ENCODE measurements around the gene LRRN4CL. TPM values are rescaled to one million over a fixed set of nuclear protein-coding genes. Genes with fewer than 3 reads are reported as not detected.

Gene LRRN4CL
- total and polyA plus RNA-seq, 4 experiments from 2014 or later: 0.11 to 0.12 TPM; not detected in 2

DNA sequence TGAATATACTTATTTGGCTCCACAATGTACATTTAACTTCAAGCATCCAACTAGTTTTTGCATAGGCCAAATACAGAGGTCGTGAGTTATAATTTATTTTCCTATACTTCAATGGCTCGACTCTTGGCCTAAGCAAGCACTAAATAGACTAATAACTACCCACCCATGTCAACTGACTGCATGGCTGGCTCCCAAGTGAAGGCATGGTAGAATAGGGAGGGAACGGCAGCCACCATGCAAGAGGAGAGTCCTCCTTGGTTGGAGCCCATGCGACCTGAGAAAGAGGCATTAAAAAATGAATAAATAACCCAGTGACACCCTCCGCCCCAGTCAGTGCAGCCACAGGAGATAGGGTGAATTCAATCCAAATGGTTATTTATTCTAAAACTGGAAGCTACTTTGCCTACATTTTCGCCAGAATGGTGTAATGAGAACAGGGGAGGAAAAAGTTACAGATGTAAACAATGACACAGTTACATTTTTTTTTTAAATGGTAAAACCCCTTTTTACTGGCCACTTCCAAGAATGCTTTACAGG, 23.0 kb upstream of the LRRN4CL start:
- peak overlapping the region; percentile 23 for H3K27ac ChIP-seq (ENCODE audit: low read depth, low read length)
- ChIA-PET CTCF (ENCODE audit: partially characterized antibody) (interaction anchor here (1.0 to 1.5 kb wide), 2 partner anchors 15 to 48 kb away, joined by 3 read pairs; partner anchors contain the start of genes C11orf98 and HNRNPUL2), POLR2A (ENCODE audit: partially characterized antibody) (interaction anchor here (0.6 to 14.3 kb wide), 6 partner anchors 11 to 143 kb away, joined by 3 to 283 read pairs (median 4); partner anchors contain the start of genes HNRNPUL2, LBHD1, TAF6L and TTC9C)
- H3K36me3 ChIP-seq (ENCODE audit: insufficient read depth, low read length): peaks cover 46% of the 10 kb centered on the region
- no peak for DNase-seq
- H3K27me3 Mint-ChIP-seq: no peaks in the 10 kb centered on the region
- H3K4me3 ChIP-seq (ENCODE audit: low read length in 2 of 2): no peak overlapping the region
- peaks cover 28 to 67% (median 50%) of the 10 kb centered on the region in 4 donors for H3K4me1 Mint-ChIP-seq
- H3K27ac Mint-ChIP-seq: peak overlapping the region; percentile 60 to 89 (median 78)
- intact Hi-C loops (cut with micrococcal nuclease): no loop called here
- H3K9me3 ChIP-seq (ENCODE audit: control insufficient read depth in 1 of 2, low read length in 2 of 2): no peaks in the 10 kb centered on the region
- H3K27me3 ChIP-seq (ENCODE audit: insufficient read depth, low read length): no peaks in the 10 kb centered on the region
- H3K4me3 Mint-ChIP-seq: peak overlapping the region in 4 of 8 donors; percentile 13 to 71 (median 16)
- peaks cover 36 to 72% of the 10 kb centered on the region in 2 donors for H3K36me3 Mint-ChIP-seq
- no peaks in the 10 kb centered on the region for H3K9me3 Mint-ChIP-seq
- H3K4me1 ChIP-seq (ENCODE audit: insufficient read depth, low read length): peaks cover 55% of the 10 kb centered on the region

DNA sequence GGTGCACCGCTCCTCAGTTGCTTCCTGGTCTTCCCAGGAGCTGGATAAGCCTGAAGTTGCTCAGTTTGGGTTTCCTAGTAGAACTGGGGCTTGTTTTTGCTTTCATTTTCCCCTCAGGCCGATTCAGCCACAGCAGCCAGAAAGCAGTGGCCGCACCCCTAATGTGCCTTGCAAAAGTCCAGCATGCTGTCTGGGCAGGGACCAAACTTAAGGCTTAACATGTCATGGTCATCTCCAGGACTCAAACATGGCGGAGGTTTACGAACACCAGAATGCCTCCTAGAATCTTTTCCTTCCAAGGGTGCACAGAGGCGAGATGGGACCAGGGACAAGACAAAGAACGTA, 20.6 kb upstream of the LRRN4CL start:
- Histone ChIP-seq H3K27me3 (ENCODE audit: insufficient read depth, low read length) (no peaks in the 10 kb centered on the region), H3K9me3 (ENCODE audit: control insufficient read depth in 1 of 2, low read length in 2 of 2) (no peaks in the 10 kb centered on the region), H3K36me3 (ENCODE audit: insufficient read depth, low read length) (peaks cover 23% of the 10 kb centered on the region), H3K4me1 (ENCODE audit: insufficient read depth, low read length) (peaks cover 75% of the 10 kb centered on the region), H3K27ac (ENCODE audit: low read depth, low read length) (peak overlapping the region; percentile 97), H3K4me3 (ENCODE audit: low read length in 2 of 2) (peak overlapping the region; percentile 77 to 80)
- POLR2A ChIA-PET (ENCODE audit: partially characterized antibody): interaction anchor here (0.6 to 14.3 kb wide), 31 partner anchors 12 to 307 kb away, joined by 3 to 283 read pairs (median 11); partner anchors contain the start of genes B3GAT3, C11orf98, CSKMT and EEF1G
- Mint-ChIP-seq H3K9me3 (no peaks in the 10 kb centered on the region), H3K4me1 (peaks cover 35 to 78% (median 54%) of the 10 kb centered on the region in 4 donors), H3K27me3 (no peaks in the 10 kb centered on the region), H3K4me3 (peak overlapping the region; percentile 90 to 98 (median 94)), H3K27ac (peak overlapping the region; percentile 93 to 99 (median 99)), H3K36me3 (peaks cover 16 to 51% of the 10 kb centered on the region in 2 donors)
- no peak for DNase-seq
- CTCF ChIA-PET (ENCODE audit: partially characterized antibody): interaction anchor here (0.6 to 3.0 kb wide), 8 partner anchors 12 to 285 kb away, joined by 3 to 11 read pairs (median 3); partner anchors contain the start of genes SLC3A2, TAF6L, TMEM179B and TTC9C
- intact Hi-C loops (cut with micrococcal nuclease): no loop called here

DNA sequence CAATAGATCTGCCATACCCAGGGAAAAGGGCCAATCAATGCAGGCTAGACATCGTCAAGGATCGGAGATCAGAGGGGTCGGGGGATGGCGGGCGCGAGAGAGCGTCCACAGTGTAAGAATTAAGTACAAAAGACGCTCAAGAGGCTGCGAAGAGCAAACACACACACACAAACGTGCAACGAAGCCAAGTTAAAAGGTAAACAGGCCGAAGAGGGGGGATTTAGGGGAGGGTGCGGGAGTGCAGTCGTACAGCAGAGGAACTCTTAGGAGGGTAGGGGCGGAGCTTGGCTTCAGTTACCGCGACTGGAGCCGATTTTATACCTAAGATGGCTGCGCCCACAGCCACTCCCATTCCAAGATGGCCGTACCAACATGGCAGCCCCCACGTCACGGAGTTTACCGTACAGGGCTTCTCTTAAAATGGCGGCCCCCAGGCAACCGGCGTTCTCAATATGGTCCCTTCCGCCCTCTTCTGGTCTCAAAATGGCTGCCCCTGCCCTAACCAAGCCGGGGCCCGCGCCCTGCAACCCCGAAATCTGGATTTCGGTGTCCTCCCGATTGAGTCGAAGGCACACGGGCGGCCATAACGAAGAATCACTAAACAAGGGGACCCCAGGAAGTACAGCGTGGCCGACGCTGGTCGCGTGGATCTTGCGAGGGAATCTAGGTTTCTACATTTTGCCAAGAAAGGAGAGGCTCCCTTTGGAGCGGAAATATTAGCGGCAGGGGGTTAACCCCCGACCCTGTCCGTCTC, 20.1 kb upstream of the LRRN4CL start:
- Histone ChIP-seq H3K36me3 (ENCODE audit: insufficient read depth, low read length) (peaks cover 19% of the 10 kb centered on the region), H3K4me1 (ENCODE audit: insufficient read depth, low read length) (peaks cover 72% of the 10 kb centered on the region), H3K27ac (ENCODE audit: low read depth, low read length) (peak overlapping the region; percentile 97), H3K27me3 (ENCODE audit: insufficient read depth, low read length) (no peaks in the 10 kb centered on the region), H3K4me3 (ENCODE audit: low read length in 2 of 2) (peak overlapping the region; percentile 77 to 80), H3K9me3 (ENCODE audit: control insufficient read depth in 1 of 2, low read length in 2 of 2) (no peaks in the 10 kb centered on the region)
- Mint-ChIP-seq H3K9me3 (no peaks in the 10 kb centered on the region), H3K4me3 (peak overlapping the region; percentile 90 to 98 (median 94)), H3K36me3 (peaks cover 13 to 47% of the 10 kb centered on the region in 2 donors), H3K4me1 (peaks cover 35 to 73% (median 54%) of the 10 kb centered on the region in 4 donors), H3K27me3 (no peaks in the 10 kb centered on the region), H3K27ac (peak overlapping the region; percentile 93 to 99 (median 99))
- peak; percentile 97 to 99 (median 97) for DNase-seq
- POLR2A ChIA-PET (ENCODE audit: partially characterized antibody): interaction anchor here (0.6 to 14.3 kb wide), 40 partner anchors 8 to 307 kb away, joined by 3 to 283 read pairs (median 6); partner anchors contain the start of genes B3GAT3, C11orf98, CSKMT and EEF1G
- CTCF ChIA-PET (ENCODE audit: partially characterized antibody): interaction anchor here (0.6 to 3.0 kb wide), 11 partner anchors 11 to 285 kb away, joined by 3 to 11 read pairs (median 3); partner anchors contain the start of genes C11orf98, CSKMT, HNRNPUL2 and SLC3A2
- intact Hi-C loops (cut with micrococcal nuclease): loop anchor here (1.0 to 2.0 kb wide), 11 partner anchors 18 to 147 kb away; partner anchors contain the start of genes C11orf98, CSKMT, GANAB and HNRNPUL2

DNA sequence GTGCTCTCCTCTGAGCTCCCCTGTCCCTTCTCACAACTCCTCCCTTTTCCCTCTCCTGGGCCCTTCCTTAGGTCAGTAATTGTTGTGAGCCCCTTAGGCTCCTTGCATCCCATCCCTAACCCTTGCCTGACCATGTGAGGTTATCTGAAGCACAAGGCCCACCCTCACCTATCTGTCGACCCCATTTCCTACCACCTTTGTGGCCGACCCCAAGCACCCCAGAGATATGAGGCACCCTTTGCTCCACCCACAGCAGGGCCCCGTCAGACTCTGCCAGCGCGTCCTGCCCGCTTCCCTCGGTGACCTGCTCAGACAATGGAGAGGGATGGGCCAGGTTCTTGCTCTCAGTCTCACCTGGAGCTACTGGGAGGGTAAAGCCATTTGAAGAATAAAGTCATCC, 19.5 kb upstream of the LRRN4CL start:
- ChIA-PET CTCF (ENCODE audit: partially characterized antibody) (interaction anchor here (0.6 to 3.0 kb wide), 6 partner anchors 15 to 284 kb away, joined by 3 to 11 read pairs (median 4); partner anchors contain the start of genes C11orf98, CSKMT, HNRNPUL2 and SLC3A2), POLR2A (ENCODE audit: partially characterized antibody) (interaction anchor here (0.7 to 14.3 kb wide), 39 partner anchors 8 to 306 kb away, joined by 3 to 283 read pairs (median 7); partner anchors contain the start of genes B3GAT3, C11orf98, CSKMT and EEF1G)
- Mint-ChIP-seq H3K27me3 (no peaks in the 10 kb centered on the region), H3K9me3 (no peaks in the 10 kb centered on the region), H3K4me1 (peaks cover 33 to 68% (median 52%) of the 10 kb centered on the region in 4 donors), H3K36me3 (peaks cover 9 to 41% of the 10 kb centered on the region in 2 donors), H3K27ac (peak overlapping the region; percentile 93 to 99 (median 99)), H3K4me3 (peak overlapping the region; percentile 90 to 98 (median 94))
- peaks cover 14% of the 10 kb centered on the region for H3K36me3 ChIP-seq (ENCODE audit: insufficient read depth, low read length)
- intact Hi-C loops (cut with micrococcal nuclease): loop anchor here (1.0 to 2.0 kb wide), 11 partner anchors 19 to 148 kb away; partner anchors contain the start of genes C11orf98, CSKMT, GANAB and HNRNPUL2
- H3K9me3 ChIP-seq (ENCODE audit: control insufficient read depth in 1 of 2, low read length in 2 of 2): no peaks in the 10 kb centered on the region
- peak overlapping the region; percentile 97 for H3K27ac ChIP-seq (ENCODE audit: low read depth, low read length)
- no peaks in the 10 kb centered on the region for H3K27me3 ChIP-seq (ENCODE audit: insufficient read depth, low read length)
- peak in 1 of 5 donors; percentile 58 for DNase-seq
- H3K4me3 ChIP-seq (ENCODE audit: low read length in 2 of 2): peak overlapping the region; percentile 70 to 77
- H3K4me1 ChIP-seq (ENCODE audit: insufficient read depth, low read length): peaks cover 67% of the 10 kb centered on the region

DNA sequence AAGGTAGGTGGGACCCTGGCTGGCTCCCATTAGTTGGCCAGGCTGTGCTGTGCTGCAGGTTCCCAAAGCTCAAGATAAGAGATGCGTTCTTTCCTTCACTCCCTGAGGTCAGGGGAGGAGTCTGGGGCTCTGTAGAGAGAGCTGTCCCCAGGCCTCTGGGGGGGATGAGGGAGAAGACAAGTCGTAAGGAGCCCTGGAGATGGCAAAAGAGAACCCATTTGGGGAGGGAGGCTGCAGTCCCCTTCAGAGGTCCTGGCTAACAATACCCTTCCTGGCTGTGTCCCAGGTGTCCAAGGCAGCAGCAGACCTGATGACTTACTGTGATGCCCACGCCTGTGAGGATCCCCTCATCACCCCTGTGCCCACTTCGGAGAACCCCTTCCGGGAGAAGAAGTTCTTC, 19.1 kb upstream of the LRRN4CL start:
- ChIA-PET CTCF (ENCODE audit: partially characterized antibody) (interaction anchor here (0.9 to 1.7 kb wide), 3 partner anchors 19 to 284 kb away, joined by 3 to 4 read pairs (median 4); partner anchors contain the start of genes C11orf98, CSKMT and HNRNPUL2), POLR2A (ENCODE audit: partially characterized antibody) (interaction anchor here (0.9 to 14.3 kb wide), 33 partner anchors 7 to 173 kb away, joined by 3 to 283 read pairs (median 11); partner anchors contain the start of genes B3GAT3, C11orf98, CSKMT and EML3)
- DNase-seq: no peak
- peak overlapping the region; percentile 97 for H3K27ac ChIP-seq (ENCODE audit: low read depth, low read length)
- H3K9me3 ChIP-seq (ENCODE audit: control insufficient read depth in 1 of 2, low read length in 2 of 2): no peaks in the 10 kb centered on the region
- H3K4me1 ChIP-seq (ENCODE audit: insufficient read depth, low read length): peaks cover 63% of the 10 kb centered on the region
- no peaks in the 10 kb centered on the region for H3K27me3 Mint-ChIP-seq
- H3K27ac Mint-ChIP-seq: peak overlapping the region; percentile 93 to 99 (median 99)
- peak overlapping the region; percentile 70 to 77 for H3K4me3 ChIP-seq (ENCODE audit: low read length in 2 of 2)
- H3K27me3 ChIP-seq (ENCODE audit: insufficient read depth, low read length): no peaks in the 10 kb centered on the region
- intact Hi-C loops (cut with micrococcal nuclease): loop anchor here (2.0 kb wide), 2 partner anchors 124 to 132 kb away; partner anchors contain the start of genes STX5 and TEX54
- no peaks in the 10 kb centered on the region for H3K9me3 Mint-ChIP-seq
- peak overlapping the region; percentile 90 to 98 (median 94) for H3K4me3 Mint-ChIP-seq
- peaks cover 10% of the 10 kb centered on the region for H3K36me3 ChIP-seq (ENCODE audit: insufficient read depth, low read length)
- H3K4me1 Mint-ChIP-seq: peaks cover 30 to 64% (median 49%) of the 10 kb centered on the region in 4 donors
- H3K36me3 Mint-ChIP-seq: peaks cover 5 to 37% of the 10 kb centered on the region in 2 donors

- peaks cover 23 to 54% (median 39%) of the 10 kb centered on the region in 4 donors for H3K4me1 Mint-ChIP-seq
Observed at GRCh38 chr11:62707277-62707861, 18.0 kb upstream of the LRRN4CL start, which contains the start of the genes BSCL2 and GNG3. TSS of gene BSCL2 (minus strand) at chr11:62707424. CDS start at chr11:62707195, 229 bp downstream. TSS of gene GNG3 (plus strand) at chr11:62707676. CDS start at chr11:62708296, 620 bp downstream.

More at GRCh38 chr11:62707277-62707861, 18.0 kb upstream of the LRRN4CL start, which contains the start of the genes BSCL2 and GNG3:
- peak within 1 kb of the TSS; percentile 90 to 98 (median 94) for H3K4me3 Mint-ChIP-seq
- H3K36me3 Mint-ChIP-seq: peaks cover 4 to 28% of the 10 kb centered on the region in 2 donors
- POLR2A ChIA-PET (ENCODE audit: partially characterized antibody): interaction anchor here (0.8 to 14.3 kb wide), 20 partner anchors 16 to 174 kb away, joined by 3 to 283 read pairs (median 20); partner anchors contain the start of genes C11orf98, CSKMT, EML3 and GANAB
- Histone ChIP-seq H3K9me3 (ENCODE audit: control insufficient read depth in 1 of 2, low read length in 2 of 2) (no peaks in the 10 kb centered on the region), H3K36me3 (ENCODE audit: insufficient read depth, low read length) (peaks cover 8% of the 10 kb centered on the region), H3K4me3 (ENCODE audit: low read length in 2 of 2) (peak within 1 kb of the TSS; percentile 70 to 86), H3K4me1 (ENCODE audit: insufficient read depth, low read length) (peaks cover 52% of the 10 kb centered on the region), H3K27ac (ENCODE audit: low read depth, low read length) (peak within 1 kb of the TSS; percentile 97), H3K27me3 (ENCODE audit: insufficient read depth, low read length) (no peaks in the 10 kb centered on the region)
- no peak for DNase-seq
- H3K27me3 Mint-ChIP-seq: no peaks in the 10 kb centered on the region
- CTCF ChIA-PET (ENCODE audit: partially characterized antibody): interaction anchor here (1.0 to 1.3 kb wide), 2 partner anchors 63 to 79 kb away, joined by 3 read pairs; no protein-coding TSS in a partner anchor
- intact Hi-C loops (cut with micrococcal nuclease): no loop called here
- H3K9me3 Mint-ChIP-seq: no peaks in the 10 kb centered on the region
- H3K27ac Mint-ChIP-seq: peak within 1 kb of the TSS; percentile 93 to 99 (median 99)

Data from CD4-positive, alpha-beta memory T cell (primary cell).